Measurements from ENCODE around the gene SPRYD3. TPM values are rescaled to one million over a fixed set of nuclear protein-coding genes. Genes with fewer than 3 reads are reported as not detected.

The SPRYD3 gene
- total RNA-seq, 1 donor from 2014 or later: 16.5 TPM

DNA sequence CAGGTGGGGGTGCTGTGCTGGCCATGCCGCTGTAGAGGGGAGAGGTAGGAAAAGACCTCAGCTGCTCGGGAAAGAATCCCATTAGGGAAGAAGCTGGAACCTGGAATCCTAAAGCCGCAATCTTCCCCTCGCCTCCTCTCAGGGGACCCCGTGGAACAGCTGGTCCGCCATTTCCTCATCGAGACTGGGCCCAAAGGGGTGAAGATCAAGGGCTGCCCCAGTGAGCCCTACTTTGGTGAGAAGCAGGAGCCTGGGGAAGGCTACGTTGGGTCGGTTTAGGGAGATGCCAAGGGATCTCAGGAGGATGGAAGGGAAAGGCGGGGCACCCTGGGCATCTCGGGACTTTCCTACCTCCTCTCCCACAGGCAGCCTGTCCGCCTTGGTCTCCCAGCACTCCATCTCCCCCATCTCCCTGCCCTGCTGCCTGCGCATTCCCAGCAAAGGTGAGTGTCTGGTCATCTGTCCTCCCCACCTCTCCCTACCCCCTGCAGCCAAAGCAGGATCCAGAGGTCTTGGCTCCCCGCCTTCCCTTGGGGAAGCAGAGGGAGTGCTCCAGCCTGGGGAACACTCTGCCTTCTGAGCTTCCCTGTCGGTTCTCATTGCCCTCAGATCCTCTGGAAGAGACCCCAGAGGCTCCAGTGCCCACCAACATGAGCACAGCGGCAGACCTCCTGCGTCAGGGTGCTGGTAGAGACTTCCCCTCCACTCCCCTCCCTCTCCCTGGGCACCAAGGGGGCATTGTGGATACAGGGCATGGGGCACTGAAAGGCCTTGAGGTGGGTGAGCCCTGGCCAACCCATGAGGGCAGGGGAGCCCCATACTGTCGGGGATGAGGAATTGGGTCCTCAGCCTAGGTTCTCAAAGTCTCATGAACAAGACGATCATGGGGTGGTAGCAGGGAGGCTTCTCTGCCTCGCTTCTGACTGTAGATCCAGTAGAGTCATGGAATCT, 16.9 kb downstream of the SPRYD3 start:
- DNase-seq: no peak

DNA sequence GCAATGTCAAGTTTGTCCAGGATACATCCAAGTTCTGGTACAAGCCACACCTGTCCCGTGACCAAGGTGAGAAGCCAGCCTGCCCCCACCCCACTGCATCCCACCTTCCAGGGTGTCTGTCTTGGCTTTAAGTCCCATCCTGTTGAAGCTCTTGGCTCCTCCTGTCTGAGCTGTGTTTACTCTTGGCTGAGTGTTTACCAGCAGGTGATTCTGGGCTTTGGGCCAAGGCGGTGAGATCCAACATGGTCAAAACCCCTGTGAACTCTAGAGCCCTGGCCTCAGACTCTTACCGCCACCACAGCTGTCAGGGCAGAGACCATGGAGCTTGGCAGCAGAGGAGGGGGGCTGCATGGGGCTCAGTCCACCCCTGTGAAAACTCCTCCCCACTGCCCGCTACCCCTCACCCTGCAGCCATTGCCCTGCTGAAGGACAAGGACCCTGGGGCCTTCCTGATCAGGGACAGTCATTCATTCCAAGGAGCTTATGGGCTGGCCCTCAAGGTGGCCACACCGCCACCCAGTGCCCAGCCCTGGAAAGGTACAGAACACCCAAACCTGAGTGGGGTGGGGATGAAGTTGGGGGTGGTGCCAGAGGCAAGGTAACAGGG, 17.7 kb downstream of the SPRYD3 start:
- DNase-seq: peak; percentile 26

- DNase-seq: peak; percentile 30
Observed at GRCh38 chr12:53060721-53061276, 18.4 kb downstream of the SPRYD3 start.

GRCh38 chr12:53060064-53060720, 19.0 kb downstream of the SPRYD3 start:
- DNase-seq: no peak

DNA sequence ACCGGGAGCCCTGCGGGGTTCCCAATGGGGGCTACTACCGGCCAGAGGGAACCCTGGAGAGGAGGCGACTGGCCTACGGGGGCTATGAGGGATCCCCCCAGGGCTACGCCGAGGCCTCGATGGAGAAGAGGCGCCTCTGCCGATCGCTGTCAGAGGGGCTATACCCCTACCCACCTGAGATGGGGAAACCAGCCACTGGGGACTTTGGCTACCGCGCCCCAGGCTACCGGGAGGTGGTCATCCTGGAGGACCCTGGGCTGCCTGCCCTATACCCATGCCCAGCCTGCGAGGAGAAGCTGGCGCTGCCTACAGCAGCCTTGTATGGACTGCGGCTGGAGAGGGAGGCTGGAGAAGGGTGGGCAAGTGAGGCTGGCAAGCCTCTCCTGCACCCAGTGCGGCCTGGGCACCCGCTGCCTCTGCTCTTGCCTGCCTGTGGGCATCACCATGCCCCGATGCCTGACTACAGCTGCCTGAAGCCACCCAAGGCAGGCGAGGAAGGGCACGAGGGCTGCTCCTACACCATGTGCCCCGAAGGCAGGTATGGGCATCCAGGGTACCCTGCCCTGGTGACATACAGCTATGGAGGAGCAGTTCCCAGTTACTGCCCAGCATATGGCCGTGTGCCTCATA, 19.6 kb downstream of the SPRYD3 start:
- DNase-seq: no peak

DNA sequence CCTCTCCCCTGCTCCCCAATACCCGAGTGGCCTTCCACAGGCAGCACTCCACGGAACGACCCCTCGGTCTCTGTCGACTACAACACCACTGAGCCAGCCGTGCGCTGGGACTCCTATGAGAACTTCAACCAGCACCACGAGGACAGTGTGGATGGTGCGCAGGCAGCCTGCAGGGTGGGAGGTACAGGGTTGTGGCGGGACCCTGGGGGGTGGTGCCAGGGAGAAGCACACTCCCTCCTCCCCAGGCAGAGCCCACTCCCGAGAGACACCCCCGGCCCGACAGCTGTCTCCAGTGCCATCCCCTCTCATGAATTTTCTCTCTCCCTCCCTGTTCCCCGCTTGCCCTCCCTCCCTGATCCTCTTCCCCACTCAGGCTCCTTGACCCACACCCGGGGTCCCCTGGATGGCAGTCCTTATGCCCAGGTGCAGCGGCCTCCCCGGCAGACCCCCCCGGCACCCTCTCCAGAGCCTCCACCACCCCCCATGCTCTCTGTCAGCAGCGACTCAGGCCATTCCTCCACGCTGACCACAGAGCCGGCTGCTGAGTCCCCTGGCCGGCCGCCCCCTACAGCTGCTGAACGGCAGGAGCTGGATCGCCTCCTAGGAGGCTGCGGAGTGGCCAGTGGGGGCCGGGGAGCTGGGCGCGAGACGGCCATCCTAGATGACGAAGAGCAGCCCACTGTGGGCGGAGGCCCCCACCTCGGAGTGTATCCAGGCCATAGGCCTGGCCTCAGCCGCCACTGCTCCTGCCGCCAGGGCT, 20.3 kb downstream of the SPRYD3 start:
- no peak for DNase-seq

DNA sequence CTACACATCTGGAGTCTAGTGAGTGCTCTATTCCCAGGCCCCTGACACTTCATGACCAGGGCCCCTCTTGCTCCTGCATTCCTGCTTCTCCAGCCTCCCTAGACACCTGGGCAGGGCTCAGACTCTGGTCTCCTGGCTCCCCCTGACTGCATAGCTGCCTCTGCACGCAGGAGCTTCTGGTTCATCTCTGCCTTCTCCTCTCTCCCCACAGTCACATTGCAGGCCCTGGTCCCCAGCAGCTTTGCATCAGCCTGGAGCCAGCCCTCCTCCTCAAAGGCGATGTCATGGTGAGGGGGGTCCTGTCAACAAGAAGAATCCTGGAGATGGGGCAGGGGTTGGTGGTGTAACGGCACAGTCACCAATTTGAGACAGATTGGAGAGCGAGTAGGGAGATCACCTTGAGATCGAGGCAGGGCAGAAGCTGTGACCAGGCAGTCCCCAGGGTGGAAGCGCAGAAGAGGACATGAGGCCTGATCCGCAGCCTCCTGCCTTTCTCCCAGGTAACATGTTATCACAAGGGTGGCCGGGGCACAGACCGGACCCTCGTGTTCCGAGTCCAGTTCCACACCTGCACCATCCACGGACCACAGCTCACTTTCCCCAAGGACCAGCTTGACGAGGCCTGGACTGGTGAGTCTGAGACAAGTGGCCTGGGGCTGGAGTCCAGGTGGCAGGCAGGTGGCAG, 21.2 kb downstream of the SPRYD3 start:
- no peak for DNase-seq

DNA sequence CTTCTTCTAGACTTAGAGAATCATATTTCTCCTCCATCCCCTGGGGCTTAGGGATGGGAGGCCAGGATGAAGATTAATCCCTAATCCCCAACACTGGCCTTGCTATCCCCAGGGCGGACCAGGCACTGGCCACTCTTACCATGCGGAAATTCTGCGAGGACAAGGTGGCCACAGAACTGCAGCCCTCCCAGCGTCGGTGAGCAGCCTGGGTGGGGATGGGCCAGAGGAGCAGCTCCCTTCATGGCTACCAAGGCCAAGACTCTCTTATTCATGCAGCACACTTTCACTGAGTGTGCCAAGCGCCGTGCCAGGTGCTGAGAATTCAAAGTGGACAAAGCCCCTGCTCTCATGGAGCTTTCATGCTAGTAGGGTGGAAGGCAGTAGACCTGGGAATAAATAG, 22.3 kb downstream of the SPRYD3 start:
- DNase-seq: no peak

- DNase-seq: no peak
Observed at GRCh38 chr12:53056296-53056695, 22.9 kb downstream of the SPRYD3 start.

DNA sequence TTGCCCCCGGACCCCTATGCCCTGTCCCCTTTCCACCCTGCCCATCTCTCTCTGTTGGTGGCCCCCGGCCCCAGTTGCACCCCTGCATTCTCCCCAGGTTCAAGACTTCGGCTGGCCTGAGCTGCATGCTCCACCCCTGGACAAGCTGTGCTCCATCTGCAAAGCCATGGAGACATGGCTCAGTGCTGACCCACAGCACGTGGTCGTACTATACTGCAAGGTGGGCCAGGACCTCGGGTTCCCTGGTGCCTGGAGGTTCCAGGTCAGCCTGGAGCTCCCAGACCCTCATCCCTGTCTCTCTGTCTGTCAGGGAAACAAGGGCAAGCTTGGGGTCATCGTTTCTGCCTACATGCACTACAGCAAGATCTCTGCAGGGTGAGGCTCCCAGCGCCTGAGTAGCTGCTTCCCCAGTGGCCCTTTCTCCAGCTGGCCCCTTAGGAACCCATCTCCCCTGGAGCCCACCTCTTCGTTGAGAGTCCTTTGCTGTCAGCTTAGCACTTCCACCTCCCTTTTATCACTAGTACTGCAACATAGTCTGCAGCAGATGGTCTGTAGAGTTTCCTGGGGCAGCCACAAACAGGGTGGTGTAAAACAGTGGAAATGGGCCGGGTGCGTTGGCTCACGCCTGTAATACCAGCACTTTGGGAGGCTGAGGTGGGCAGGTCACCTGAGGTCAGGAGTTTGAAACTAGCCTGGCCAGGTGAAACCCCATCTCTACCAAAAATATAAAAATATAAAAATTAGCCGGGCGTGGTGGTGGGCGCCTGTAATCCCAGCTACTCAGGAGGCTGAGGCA, 23.5 kb downstream of the SPRYD3 start:
- no peak for DNase-seq

GRCh38 chr12:53054112-53054878, 24.9 kb downstream of the SPRYD3 start:
- peak; percentile 92 for DNase-seq

GRCh38 chr12:53053218-53054111, 25.7 kb downstream of the SPRYD3 start:
- DNase-seq: peak; percentile 55

DNA sequence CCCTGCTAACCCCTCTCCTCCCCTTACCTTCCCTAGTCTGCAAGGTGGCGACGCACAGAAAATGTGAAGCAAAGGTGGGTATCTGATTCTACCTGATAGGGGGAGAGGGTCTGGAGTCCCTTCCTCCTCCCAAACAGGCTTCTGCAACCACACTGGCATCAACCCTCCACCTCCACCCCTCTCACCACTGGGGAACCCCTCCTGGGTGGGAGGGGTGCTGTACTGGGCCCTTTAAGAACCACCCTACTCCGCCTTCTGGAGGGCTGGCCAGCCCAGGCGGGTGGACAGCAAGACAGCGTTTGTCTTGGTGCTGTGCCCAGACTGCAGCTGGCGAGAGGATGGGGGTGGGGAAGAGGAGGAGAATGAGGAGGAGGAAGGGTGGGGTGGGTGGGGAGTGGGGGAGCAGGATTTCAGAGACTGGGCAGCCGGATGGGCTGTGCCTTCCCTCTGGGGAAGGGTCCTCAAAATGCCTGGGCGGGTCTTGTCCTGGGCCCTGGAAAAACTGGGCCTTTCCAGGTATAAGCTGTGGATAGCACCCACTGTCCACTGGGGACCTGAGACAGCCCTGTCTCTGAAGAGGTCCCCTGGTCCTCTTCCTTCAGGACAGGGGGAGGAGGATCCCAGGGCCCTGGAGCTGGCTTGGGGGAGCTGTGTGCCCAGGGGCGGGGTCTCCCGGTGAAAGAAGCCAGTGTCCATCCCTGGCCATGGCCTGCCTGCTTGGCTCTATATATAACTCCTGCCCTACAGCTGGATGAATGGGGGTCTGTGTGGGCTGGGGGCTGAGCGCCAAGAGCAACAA, 26.6 kb downstream of the SPRYD3 start:
- peak; percentile 78 for DNase-seq

DNA sequence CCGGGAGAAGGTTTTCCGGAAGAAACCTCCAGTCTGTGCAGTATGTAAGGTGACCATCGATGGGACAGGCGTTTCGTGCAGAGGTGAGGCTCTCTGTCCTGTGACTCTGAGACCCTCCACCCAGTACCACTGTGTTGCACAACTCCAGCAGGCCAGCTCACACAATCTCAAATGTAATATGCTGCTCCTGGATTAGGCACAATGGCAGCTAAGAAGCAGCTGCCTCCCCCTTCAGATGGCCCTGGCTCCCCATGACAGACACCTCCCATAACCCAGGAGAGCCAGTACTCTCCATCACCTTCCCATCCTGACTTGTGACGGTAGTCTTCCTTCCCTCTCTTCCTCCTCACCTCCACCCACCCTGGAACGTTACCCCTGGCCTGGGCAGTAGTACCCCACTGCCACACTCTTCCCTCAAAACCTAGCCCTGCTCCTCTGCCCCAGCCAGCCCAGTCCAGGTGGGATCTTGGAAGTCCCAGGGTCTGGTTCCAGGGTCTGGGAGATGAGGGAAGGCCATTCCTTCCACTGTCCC, 27.2 kb downstream of the SPRYD3 start:
- no peak for DNase-seq

GRCh38 chr12:53051058-53051880, 27.9 kb downstream of the SPRYD3 start:
- peak; percentile 66 for DNase-seq

- no peak for DNase-seq
Observed at GRCh38 chr12:53050426-53051057, 28.6 kb downstream of the SPRYD3 start.

Measured in dermis blood vessel endothelial cell (primary cell).